Activated naive CD4-positive, alpha-beta T cell treated with anti-CD3 and anti-CD28 coated beads, Interleukin-2, amount 10 ng/mL, durations not matched to agents 7 days and 5 days (primary cell): Measurements from ENCODE around the gene IL4R.
A peak's percentile ranks its signal among the peaks of the same experiment; 100 is the strongest.

Experiments
- CTCF ChIA-PET: fragments of 350-600 bp; sonication (Branson Sonifier 250); formaldehyde crosslinking; loops from one replicate; lab custom pipeline; 2021; ENCODE audit warnings: antibody characterized with exemption; lab: Charles Lee
- DNase-seq: peaks from one replicate; pipeline ENCODE4 v3.0.0-alpha.2; 2020
- H3K27ac Mint-ChIP-seq: one replicate; pipeline ENCODE4 v1.8.0; 2021; ENCODE audit warnings: mild to moderate bottlenecking, moderate library complexity, mixed read lengths
- H3K27me3 Mint-ChIP-seq: one replicate; pipeline ENCODE4 v1.8.0; 2021; ENCODE audit warnings: mild to moderate bottlenecking, mixed read lengths
- H3K36me3 Mint-ChIP-seq: one replicate; pipeline ENCODE4 v1.8.0; 2021; ENCODE audit warnings: mixed read lengths
- H3K4me1 Mint-ChIP-seq: one replicate; pipeline ENCODE4 v1.8.0; 2021; ENCODE audit warnings: mixed read lengths
- H3K4me3 Mint-ChIP-seq: one replicate; pipeline ENCODE4 v1.8.0; 2021; ENCODE audit warnings: mild to moderate bottlenecking, moderate library complexity, mixed read lengths
- H3K9me3 Mint-ChIP-seq: one replicate; pipeline ENCODE4 v1.8.0; 2021; ENCODE audit warnings: mixed read lengths

The IL4R gene

GRCh38 chr16:27298132-27298531 lies 15.6 kb upstream of the IL4R start:
- Mint-ChIP-seq H3K27me3 (peaks cover 11% of the 10 kb centered on the region), H3K9me3 (no peaks in the 10 kb centered on the region), H3K36me3 (peaks cover 2% of the 10 kb centered on the region), H3K4me3 (no peak overlapping the region), H3K4me1 (peaks cover 9% of the 10 kb centered on the region), H3K27ac (no peak overlapping the region)
- CTCF ChIA-PET: no interaction called here
- no peak for DNase-seq

GRCh38 chr16:27301236-27301861 lies 12.4 kb upstream of the IL4R start:
- CTCF ChIA-PET: no interaction called here
- Mint-ChIP-seq H3K4me1 (peaks cover 16% of the 10 kb centered on the region), H3K4me3 (no peak overlapping the region), H3K27me3 (peaks cover 30% of the 10 kb centered on the region), H3K27ac (no peak overlapping the region), H3K9me3 (peaks cover 5% of the 10 kb centered on the region), H3K36me3 (peaks cover 7% of the 10 kb centered on the region)
- no peak for DNase-seq

- H3K27me3 Mint-ChIP-seq: peaks cover 33% of the 10 kb centered on the region
- H3K27ac Mint-ChIP-seq: no peak overlapping the region
- H3K4me3 Mint-ChIP-seq: no peak overlapping the region
- peaks cover 7% of the 10 kb centered on the region for H3K9me3 Mint-ChIP-seq
- peaks cover 16% of the 10 kb centered on the region for H3K4me1 Mint-ChIP-seq
- H3K36me3 Mint-ChIP-seq: peaks cover 11% of the 10 kb centered on the region
- CTCF ChIA-PET: no interaction called here
- DNase-seq: no peak
Observed at GRCh38 chr16:27302126-27302525, 11.6 kb upstream of the IL4R start.

GRCh38 chr16:27303256-27304100 lies 10.3 kb upstream of the IL4R start:
- Mint-ChIP-seq H3K4me1 (peaks cover 14% of the 10 kb centered on the region), H3K4me3 (no peak overlapping the region), H3K36me3 (peaks cover 11% of the 10 kb centered on the region), H3K9me3 (peaks cover 7% of the 10 kb centered on the region), H3K27ac (no peak overlapping the region), H3K27me3 (peaks cover 36% of the 10 kb centered on the region)
- DNase-seq: no peak
- CTCF ChIA-PET: interaction anchor here (1.5 kb wide), 1 partner anchor 13 kb away, joined by 3 read pairs; no protein-coding TSS in a partner anchor

GRCh38 chr16:27304102-27304501 lies 9.7 kb upstream of the IL4R start:
- Mint-ChIP-seq H3K9me3 (peaks cover 7% of the 10 kb centered on the region), H3K4me1 (peaks cover 14% of the 10 kb centered on the region), H3K4me3 (no peak overlapping the region), H3K27ac (no peak overlapping the region), H3K27me3 (peaks cover 36% of the 10 kb centered on the region), H3K36me3 (peaks cover 10% of the 10 kb centered on the region)
- CTCF ChIA-PET: interaction anchor here (1.5 kb wide), 1 partner anchor 13 kb away, joined by 3 read pairs; no protein-coding TSS in a partner anchor
- no peak for DNase-seq

- CTCF ChIA-PET: no interaction called here
- no peak for DNase-seq
Observed at GRCh38 chr16:27304881-27305745, 8.7 kb upstream of the IL4R start.

GRCh38 chr16:27305839-27306442 lies 7.8 kb upstream of the IL4R start:
- H3K36me3 Mint-ChIP-seq: peaks cover 11% of the 10 kb centered on the region
- H3K27ac Mint-ChIP-seq: no peak overlapping the region
- H3K9me3 Mint-ChIP-seq: peaks cover 7% of the 10 kb centered on the region
- CTCF ChIA-PET: no interaction called here
- H3K4me1 Mint-ChIP-seq: peaks cover 13% of the 10 kb centered on the region
- peaks cover 43% of the 10 kb centered on the region for H3K27me3 Mint-ChIP-seq
- no peak overlapping the region for H3K4me3 Mint-ChIP-seq
- no peak for DNase-seq

More at GRCh38 chr16:27304881-27305745, 8.7 kb upstream of the IL4R start:
- peaks cover 13% of the 10 kb centered on the region for H3K4me1 Mint-ChIP-seq
- H3K36me3 Mint-ChIP-seq: peaks cover 11% of the 10 kb centered on the region
- no peak overlapping the region for H3K4me3 Mint-ChIP-seq
- H3K27ac Mint-ChIP-seq: no peak overlapping the region
- H3K27me3 Mint-ChIP-seq: peaks cover 41% of the 10 kb centered on the region
- H3K9me3 Mint-ChIP-seq: peaks cover 7% of the 10 kb centered on the region

- DNase-seq: no peak
- Mint-ChIP-seq H3K27me3 (peaks cover 47% of the 10 kb centered on the region), H3K4me1 (peaks cover 19% of the 10 kb centered on the region), H3K27ac (no peak overlapping the region), H3K9me3 (peaks cover 7% of the 10 kb centered on the region), H3K36me3 (peaks cover 11% of the 10 kb centered on the region), H3K4me3 (no peak overlapping the region)
- CTCF ChIA-PET: no interaction called here
Observed at GRCh38 chr16:27308792-27309191, 5.0 kb upstream of the IL4R start.

GRCh38 chr16:27310576-27311447 lies 3.0 kb upstream of the IL4R start:
- peaks cover 33% of the 10 kb centered on the region for H3K27me3 Mint-ChIP-seq
- peaks cover 24% of the 10 kb centered on the region for H3K36me3 Mint-ChIP-seq
- H3K4me1 Mint-ChIP-seq: peaks cover 15% of the 10 kb centered on the region
- DNase-seq: no peak
- H3K4me3 Mint-ChIP-seq: no peak overlapping the region
- CTCF ChIA-PET: interaction anchor here (0.6 kb wide), 1 partner anchor 65 kb away, joined by 3 read pairs; no protein-coding TSS in a partner anchor
- H3K9me3 Mint-ChIP-seq: peaks cover 6% of the 10 kb centered on the region
- H3K27ac Mint-ChIP-seq: no peak overlapping the region

GRCh38 chr16:27311448-27311830 lies 2.3 kb upstream of the IL4R start:
- Mint-ChIP-seq H3K4me3 (no peak overlapping the region), H3K36me3 (peaks cover 26% of the 10 kb centered on the region), H3K4me1 (peaks cover 17% of the 10 kb centered on the region), H3K9me3 (peaks cover 2% of the 10 kb centered on the region), H3K27ac (no peak overlapping the region), H3K27me3 (peaks cover 33% of the 10 kb centered on the region)
- CTCF ChIA-PET: no interaction called here
- DNase-seq: no peak

- no peak for DNase-seq
- peaks cover 26% of the 10 kb centered on the region for H3K36me3 Mint-ChIP-seq
- CTCF ChIA-PET: no interaction called here
- peaks cover 33% of the 10 kb centered on the region for H3K27me3 Mint-ChIP-seq
- no peak overlapping the region for H3K27ac Mint-ChIP-seq
- H3K4me1 Mint-ChIP-seq: peaks cover 19% of the 10 kb centered on the region
- no peaks in the 10 kb centered on the region for H3K9me3 Mint-ChIP-seq
- H3K4me3 Mint-ChIP-seq: peak overlapping the region; percentile 24
Observed at GRCh38 chr16:27311897-27312303, 1.9 kb upstream of the IL4R start.

GRCh38 chr16:27312580-27313421 lies 973 bp upstream of the IL4R start:
- DNase-seq: no peak
- peaks cover 35% of the 10 kb centered on the region for H3K36me3 Mint-ChIP-seq
- CTCF ChIA-PET: interaction anchor here (0.6 kb wide), 1 partner anchor 30 kb away, joined by 4 read pairs; no protein-coding TSS in a partner anchor
- peak overlapping the region; percentile 93 for H3K27ac Mint-ChIP-seq
- H3K27me3 Mint-ChIP-seq: peaks cover 27% of the 10 kb centered on the region
- peaks cover 28% of the 10 kb centered on the region for H3K4me1 Mint-ChIP-seq
- no peaks in the 10 kb centered on the region for H3K9me3 Mint-ChIP-seq
- peak overlapping the region; percentile 88 for H3K4me3 Mint-ChIP-seq
